ENCODE results near the gene RABGAP1L.

RABGAP1L gene

GRCh38 chr1:174761901-174762585 is 602.7 kb downstream of the RABGAP1L start:
- no peak for DNase-seq (ENCODE audit: low read depth)

DNA sequence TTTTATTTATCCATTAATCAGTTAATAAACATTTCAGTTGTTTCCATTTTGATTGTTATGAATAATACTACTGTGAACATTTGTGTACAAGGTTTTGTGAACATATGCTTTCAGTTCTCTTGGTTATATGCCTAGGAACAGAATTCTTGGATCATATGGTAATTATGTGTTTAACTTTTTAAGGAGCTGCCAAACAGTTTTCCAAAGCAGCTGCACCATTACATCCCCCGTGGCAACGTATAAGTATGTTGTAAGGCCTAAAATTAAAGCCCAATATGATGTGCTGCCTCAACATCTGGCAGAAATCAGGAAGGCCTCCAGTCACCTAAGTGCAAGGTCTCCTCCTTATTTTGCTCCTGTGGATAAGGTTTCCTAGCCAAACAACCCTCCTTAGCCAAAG is 604.9 kb downstream of the RABGAP1L start:
- DNase-seq (ENCODE audit: low read depth), result no peak

GRCh38 chr1:174766727-174767126 is 607.4 kb downstream of the RABGAP1L start:
- DNase-seq (ENCODE audit: low read depth), result no peak

- DNase-seq (ENCODE audit: low read depth), result no peak
These were observed 609.2 kb downstream of the RABGAP1L start for GRCh38 chr1:174768516-174768915.

DNA sequence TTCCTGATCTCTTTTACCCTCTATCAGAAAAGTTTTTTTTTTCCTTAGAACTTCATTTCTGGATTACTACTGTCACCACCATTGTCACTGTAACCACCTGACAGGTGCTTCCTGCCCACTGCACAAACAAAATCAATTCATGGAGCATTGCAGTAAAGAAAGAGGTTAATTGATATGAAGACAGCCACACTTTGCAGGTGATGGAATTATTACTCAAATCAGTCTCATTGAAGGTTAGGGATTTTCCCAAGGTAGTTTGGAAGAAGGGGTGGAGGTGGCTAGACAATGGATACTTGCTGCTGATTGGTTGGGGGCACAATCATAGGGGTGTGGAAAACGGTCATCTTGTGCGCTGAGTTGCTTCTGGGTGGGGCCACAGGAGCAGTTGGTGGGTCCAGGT is 609.6 kb downstream of the RABGAP1L start:
- no peak for DNase-seq (ENCODE audit: low read depth)

GRCh38 chr1:174769961-174770549 is 610.7 kb downstream of the RABGAP1L start:
- no peak for DNase-seq (ENCODE audit: low read depth)

- no peak for DNase-seq (ENCODE audit: low read depth)
These were observed 616.3 kb downstream of the RABGAP1L start for GRCh38 chr1:174775621-174776020.

- no peak for DNase-seq (ENCODE audit: low read depth)
These were observed 617.9 kb downstream of the RABGAP1L start for GRCh38 chr1:174777262-174777661.

DNA sequence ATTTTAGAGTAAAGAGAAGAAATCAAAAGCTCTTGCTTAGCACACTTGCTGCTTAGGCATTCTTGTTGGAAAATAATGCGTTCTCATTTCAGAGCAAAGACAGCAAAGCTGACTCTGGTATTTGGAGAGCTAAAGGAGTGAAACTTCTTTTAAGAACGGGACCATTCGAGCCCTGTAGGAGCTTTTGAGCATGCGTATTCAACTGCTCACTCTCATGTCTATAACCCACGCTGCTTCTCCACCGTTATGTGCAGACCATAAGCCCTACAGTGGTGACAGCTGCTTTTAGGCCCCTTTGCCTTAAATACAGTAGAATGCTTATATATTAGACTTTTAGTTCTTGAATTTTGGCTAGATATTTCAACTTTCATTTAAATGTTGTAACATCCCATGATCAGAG is 626.2 kb downstream of the RABGAP1L start:
- DNase-seq (ENCODE audit: low read depth), result no peak

DNA sequence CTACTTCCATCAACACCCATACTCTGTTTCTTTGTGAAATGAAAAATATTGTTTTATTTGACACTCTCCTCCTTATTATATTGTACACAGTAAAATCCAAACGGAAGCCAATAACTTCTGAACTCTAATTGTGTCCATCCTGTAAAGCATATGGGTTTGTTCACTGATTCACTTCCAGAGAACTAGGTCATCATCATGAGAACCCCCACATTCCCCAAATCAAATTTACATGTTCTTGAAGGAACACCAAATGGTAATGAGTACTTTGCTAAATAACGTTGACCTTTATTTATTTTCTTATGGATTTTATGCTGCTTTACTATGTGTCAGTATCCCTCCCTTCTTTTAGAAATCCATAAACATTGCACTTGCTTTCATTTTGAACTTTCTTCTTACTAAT is 627.0 kb downstream of the RABGAP1L start:
- no peak for DNase-seq (ENCODE audit: low read depth)

GRCh38 chr1:174786760-174787159 is 627.4 kb downstream of the RABGAP1L start:
- no peak for DNase-seq (ENCODE audit: low read depth)

GRCh38 chr1:174788981-174789380 is 629.7 kb downstream of the RABGAP1L start:
- DNase-seq (ENCODE audit: low read depth), result no peak

GRCh38 chr1:174789399-174789798 is 630.1 kb downstream of the RABGAP1L start:
- DNase-seq (ENCODE audit: low read depth), result no peak

DNA sequence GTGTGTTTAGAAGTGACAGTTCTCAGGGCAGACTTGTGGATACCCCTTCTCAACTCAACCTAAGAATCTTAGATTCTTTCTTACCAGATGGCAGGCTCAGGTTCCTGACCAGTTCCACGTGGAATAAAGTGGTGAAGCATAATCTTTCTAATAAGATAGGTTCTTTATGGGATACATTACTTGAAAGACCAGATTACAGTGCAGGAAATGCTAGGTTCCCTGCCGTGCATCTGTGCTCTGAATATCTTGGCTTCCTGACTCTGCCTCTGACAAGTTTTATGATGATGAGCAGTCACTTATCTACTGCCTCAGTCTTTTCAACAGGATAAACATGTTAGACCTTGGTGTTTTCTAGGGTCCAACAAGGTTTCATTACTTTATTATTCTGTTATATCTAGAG is 632.5 kb downstream of the RABGAP1L start:
- DNase-seq (ENCODE audit: low read depth), result no peak

DNA sequence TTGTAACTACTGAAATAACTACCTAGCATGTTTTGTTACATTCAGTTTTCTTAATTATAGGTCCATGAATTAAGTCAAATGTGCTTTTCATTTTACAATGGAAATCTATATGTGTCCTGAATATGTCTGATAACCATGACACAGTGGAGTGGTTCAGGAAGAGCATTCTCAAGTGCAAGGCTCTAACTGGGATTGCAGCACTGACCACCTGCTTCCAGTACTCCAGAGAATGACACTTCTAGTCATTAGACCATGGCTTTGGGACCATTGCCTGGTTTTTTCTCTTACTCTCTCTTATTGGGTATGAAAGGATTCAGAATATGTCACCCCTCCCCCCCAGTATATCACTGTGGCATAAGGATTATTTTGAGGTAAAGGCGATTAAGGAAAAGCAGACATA is 635.5 kb downstream of the RABGAP1L start:
- no peak for DNase-seq (ENCODE audit: low read depth)

DNA sequence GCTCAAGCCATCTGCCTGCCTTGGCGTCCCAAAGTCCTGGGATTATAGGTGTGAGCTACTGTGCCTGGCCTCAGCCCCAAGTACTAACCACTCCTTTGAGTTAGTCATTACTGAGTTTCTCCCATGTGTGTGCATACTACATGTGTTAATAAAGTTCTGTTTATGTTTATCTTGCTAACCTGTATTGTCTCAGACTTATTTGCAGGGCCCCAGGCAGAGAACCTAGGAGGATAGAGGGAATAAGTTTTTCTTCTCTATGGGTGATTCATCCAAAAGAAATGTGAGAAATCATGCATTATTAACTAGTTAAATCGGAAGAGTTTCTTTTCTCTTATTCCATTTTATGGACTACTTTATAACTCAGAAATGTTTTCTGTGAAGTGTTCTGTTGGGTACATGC is 636.5 kb downstream of the RABGAP1L start:
- no peak for DNase-seq (ENCODE audit: low read depth)

GRCh38 chr1:174797398-174797797 is 638.1 kb downstream of the RABGAP1L start:
- DNase-seq (ENCODE audit: low read depth), result no peak

DNA sequence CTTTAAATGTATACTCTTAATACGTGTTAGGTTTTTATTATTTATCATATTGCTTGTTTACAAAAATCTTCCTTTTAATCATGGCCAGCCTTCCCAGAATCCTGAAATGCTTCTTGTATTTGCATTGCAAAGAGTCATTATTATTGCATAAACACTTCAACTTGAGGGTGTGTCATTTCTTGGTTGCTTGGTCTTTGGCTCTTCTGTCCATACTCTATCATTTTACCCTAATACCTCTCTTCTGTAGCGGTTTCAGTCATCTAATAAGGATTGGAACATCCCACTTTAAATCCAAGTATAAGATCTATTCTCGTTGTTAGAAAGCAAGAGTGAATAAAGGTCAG is 639.8 kb downstream of the RABGAP1L start:
- DNase-seq (ENCODE audit: low read depth), result no peak

DNA sequence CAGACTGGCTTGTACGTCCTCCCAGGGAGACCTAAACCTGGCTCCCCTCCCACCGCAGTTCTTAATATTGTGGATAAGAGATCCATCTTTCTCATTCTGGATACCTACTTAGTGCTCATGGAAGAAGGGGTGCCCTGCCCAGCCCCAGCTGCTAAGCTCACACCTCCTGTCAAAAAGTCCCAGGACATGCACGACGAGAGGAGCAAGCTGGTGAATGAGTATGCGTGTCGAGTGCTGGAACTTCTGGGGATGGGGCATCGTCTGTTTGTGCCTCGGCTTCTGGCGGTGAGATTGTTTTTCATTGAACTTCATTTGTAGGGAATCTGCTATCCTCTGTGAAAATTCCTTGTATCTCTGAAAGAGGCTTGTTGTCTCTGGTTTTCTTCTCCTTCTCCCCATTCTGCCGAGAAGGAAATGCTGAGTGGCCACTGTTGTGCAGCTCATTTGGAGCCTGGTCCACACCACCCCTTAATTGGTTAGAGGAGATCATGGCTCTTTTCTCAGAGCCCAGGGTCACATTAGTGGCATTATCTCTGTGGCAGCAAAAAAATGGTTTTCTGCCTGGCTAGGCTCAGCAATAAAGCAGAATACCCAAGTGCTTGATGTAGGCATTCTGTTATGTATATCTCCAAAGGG is 641.0 kb downstream of the RABGAP1L start:
- DNase-seq (ENCODE audit: low read depth), result no peak

DNA sequence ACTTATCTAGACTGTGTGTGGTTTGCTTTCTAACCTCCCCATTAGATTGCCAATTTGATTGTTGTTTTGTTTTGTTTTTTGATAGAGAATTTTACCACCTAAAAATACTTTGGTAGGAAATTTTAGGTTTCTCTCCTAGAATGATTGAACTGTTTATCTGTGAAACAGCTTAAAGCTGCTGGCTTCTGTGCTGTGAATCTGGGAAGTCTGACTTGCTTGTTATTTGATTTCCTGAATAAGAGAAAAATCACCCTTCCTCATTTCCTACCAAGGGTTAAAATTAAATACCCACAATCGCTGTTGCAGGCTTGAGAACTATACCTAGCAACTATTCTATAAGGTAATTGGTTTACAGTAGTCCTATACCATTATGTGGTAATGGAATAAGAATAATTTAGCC is 641.6 kb downstream of the RABGAP1L start:
- no peak for DNase-seq (ENCODE audit: low read depth)

GRCh38 chr1:174809755-174810280 is 650.5 kb downstream of the RABGAP1L start:
- DNase-seq (ENCODE audit: low read depth), result no peak

DNA sequence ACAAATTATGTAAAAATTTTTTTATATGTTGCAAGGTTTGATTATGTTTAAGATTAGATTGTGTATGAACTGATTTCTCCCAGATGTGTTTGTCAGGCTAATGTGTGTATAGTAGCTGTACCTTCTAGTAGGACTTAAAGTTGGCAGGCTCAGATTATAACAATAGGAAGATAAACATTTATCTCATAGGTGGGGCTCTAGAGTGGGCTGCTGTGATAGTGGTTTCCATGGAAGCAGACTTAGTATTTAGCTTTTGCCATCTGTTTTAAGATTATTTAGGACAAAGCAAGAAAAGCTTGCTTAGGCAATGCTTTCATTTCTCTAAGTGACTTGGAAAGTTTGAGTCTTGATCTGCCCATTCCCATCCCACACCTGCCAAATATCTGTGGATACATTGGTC is 652.7 kb downstream of the RABGAP1L start:
- no peak for DNase-seq (ENCODE audit: low read depth)

DNA sequence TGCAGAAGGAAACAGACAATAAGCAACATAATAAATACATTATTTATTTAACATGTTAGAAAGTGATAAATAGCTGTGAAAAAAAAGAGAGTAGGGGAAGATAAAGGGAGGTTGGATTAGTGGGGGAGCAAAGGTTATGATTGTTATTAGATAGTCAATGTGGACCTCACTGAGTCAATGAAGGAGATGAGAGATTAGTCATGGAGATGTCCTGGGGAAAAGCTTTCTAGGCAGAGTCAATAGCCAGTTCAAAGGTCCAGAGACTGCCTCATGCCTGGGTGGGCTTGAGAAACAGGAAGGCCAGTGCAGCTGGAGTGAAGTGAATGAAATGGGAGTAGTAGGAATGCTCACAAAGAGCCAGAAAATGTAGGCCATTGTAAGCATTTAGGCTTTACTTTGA is 653.3 kb downstream of the RABGAP1L start:
- DNase-seq (ENCODE audit: low read depth), result no peak

GRCh38 chr1:174815036-174815435 is 655.7 kb downstream of the RABGAP1L start:
- no peak for DNase-seq (ENCODE audit: low read depth)
